ENCODE data around the gene HACD1.

The HACD1 gene

DNA sequence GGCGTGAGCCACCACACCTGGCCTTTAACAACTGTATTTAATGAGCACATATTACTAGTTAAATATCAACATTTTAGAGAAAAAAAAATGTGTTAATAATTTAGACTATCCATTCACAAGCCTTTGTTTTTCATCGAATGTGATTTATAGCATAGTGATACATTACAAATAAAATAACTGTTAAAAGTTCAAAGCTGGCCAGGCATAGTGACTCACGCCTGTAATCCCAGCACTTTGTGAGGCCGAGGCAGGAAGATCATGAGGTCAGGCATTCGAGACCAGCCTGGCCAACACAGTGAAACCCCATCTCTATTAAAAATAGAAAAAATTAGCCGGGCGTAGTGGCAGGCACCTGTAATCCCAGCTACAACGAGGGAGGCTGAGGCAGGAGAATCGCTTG is 72.7 kb downstream of the HACD1 start:
- 88 to 100% methylated on average over 7 of the region's 9 CpGs for WGBS, 2 experiments (ENCODE audit: insufficient coverage in 2 of 2)
- H3K4me3 ChIP-seq (ENCODE audit: extremely low read depth, insufficient read depth, low read length, poor library complexity, severe bottlenecking): no peak overlapping the region
- no peaks in the 10 kb centered on the region for H3K9me3 ChIP-seq (ENCODE audit: control insufficient read depth, low read length)
- H3K4me1 ChIP-seq (ENCODE audit: control insufficient read depth, insufficient read depth, low read length, poor library complexity, severe bottlenecking): no peaks in the 10 kb centered on the region
- no peaks in the 10 kb centered on the region for H3K36me3 ChIP-seq (ENCODE audit: control insufficient read depth, insufficient read depth, low read length)
- H3K27ac ChIP-seq (ENCODE audit: low read depth, low read length, severe bottlenecking): no peak overlapping the region

Measured in mesodermal cell (in vitro differentiated cells).